GM21360 (cell line): ENCODE measurements around the gene COX10.
"Not testable (repeated sequence)": the region's sequence is repeated elsewhere in the genome, so short reads cannot be mapped to it uniquely, and the experiment has no call there.

ENCODE experiments used
- ATAC-seq: cut with Tn5 transposase; IDR thresholded peaks from one replicate; pipeline ENCODE4 v1.9.1; 2021; ENCODE audit warnings: mild to moderate bottlenecking, moderate library complexity; ENCODE audit not compliant: unreplicated experiment

Gene COX10

DNA sequence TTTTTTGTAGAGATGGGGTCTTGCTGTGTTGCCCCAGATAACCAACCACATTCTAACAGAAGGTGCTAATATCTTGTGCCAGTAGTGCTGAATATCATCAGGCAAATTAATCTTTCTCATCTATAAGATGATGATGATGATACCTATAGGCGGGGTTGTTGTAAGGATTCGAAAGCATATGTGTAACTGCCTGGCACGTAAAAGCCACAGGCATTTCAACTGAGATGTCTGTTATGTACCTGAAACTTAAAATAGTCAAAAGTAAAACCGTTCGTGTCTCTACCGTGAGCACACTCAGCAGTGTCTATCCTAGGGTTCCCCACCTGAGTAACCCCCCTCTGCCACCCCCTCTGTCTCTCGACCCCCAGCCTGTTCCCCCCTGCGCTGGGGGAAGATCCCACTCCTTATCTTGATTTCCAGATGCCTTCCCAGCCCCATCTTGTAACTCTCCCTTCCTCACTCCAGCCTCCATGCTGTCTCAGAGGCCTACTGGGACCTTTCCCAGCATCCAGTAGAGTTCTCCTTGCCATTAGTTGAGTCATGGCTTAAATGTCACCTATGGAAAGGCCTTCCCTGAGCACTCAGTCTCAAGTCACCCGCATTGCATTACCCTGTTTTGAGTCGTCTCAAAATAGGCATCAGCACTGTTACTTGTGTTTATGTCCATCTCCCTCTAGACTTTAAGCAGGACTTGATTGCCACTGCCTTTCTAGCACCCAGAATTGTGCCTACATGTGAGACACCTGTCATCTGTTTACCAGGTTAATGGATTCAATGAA, 133.3 kb downstream of the COX10 start:
- ATAC-seq, result no peak

- ATAC-seq, result no peak
Measured at GRCh38 chr17:14203388-14203787, 134.1 kb downstream of the COX10 start.

DNA sequence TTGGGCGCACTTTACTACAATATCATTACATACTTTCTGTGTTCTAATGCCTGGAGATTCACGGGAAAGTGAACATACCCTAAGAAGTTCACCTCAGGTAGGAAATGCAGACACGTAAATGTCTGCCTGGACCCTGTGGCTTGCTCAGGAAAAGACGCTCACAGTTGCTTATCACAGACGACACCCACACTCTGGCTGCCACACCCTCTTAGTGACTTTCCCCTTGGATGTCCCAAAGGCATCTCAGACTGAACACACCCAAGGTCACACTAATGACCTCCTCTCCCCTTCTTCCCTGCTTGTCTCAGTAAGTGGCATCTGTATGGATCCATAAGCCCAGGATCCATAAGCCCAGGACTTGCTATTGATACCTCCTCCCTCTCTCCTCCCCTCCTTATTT, 134.8 kb downstream of the COX10 start:
- no peak for ATAC-seq

DNA sequence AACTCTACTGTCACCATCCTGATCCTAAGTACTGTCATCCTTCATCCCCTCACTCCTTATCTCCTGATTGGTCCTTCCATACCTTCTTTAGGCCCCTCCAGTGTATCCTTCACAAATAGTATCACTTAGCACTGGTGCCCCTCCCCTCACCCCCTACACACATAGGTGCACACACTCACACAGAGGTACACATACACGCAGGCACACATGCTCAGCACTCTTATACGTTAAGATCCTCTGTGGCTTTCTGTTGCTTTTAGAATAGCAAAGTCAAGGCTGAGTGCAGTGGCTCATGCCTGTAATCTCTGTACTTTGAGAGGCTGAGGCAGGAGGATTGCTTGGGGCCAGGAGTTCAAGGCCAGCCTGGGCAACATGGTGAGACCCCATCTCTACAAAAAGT, 135.2 kb downstream of the COX10 start:
- ATAC-seq, result no peak

DNA sequence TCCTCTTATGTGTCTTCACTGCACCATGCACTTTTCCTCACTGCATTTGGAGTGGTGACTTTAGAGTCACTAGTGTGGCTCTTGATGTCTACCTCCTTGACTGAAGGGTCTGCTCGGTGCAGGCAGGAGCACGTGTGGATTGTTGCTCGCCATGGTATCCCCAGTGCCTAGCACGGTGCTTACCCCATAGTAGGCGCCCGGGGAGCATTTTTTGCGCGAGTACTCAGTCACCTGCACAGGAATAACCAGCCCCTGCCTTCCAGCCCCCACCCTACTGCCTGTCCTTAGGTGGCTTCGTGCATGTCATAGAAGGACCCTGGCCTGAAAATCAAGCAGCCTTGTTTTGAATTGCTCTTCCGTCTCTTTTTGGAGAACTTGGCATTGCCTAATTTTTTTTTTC, 136.1 kb downstream of the COX10 start:
- no peak for ATAC-seq

DNA sequence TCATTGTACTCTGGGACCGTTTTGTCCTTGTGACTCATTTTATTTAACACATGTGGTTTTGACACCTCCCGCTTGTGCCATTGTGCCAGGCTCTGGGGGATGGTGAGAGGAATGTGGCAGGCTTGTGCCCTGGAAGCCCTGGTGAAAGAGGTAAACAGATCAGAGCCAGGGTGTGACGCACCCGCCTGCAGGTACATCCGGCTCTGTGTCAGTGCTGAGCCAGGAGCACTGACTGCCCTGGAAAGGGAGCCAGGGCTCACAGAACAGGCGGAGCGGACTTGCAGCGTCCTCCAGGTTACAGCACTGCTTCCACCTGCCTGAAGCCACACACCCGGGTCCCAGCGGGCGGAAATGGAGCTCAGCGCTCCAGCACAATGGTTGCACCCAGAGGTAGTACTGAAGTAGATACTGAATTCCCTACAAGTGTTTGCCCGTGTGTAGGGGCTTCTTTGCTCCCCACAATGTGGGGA, 136.7 kb downstream of the COX10 start:
- ATAC-seq, result no peak

DNA sequence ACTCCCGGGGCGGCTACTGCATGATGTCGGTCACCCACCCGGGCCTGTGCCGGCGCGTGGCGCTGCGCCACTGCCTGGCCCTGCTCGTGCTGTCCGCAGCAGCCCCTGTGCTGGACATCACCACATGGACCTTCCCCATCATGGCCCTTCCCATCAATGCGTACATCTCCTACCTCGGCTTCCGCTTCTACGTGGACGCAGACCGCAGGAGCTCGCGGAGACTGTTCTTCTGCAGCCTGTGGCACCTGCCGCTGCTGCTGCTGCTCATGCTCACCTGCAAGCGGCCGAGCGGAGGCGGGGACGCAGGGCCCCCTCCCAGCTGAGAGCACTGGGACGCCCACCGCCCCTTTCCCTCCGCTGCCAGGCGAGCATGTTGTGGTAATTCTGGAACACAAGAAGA, 137.6 kb downstream of the COX10 start:
- no peak for ATAC-seq

GRCh38 chr17:14207791-14208190, 138.5 kb downstream of the COX10 start:
- no peak for ATAC-seq

DNA sequence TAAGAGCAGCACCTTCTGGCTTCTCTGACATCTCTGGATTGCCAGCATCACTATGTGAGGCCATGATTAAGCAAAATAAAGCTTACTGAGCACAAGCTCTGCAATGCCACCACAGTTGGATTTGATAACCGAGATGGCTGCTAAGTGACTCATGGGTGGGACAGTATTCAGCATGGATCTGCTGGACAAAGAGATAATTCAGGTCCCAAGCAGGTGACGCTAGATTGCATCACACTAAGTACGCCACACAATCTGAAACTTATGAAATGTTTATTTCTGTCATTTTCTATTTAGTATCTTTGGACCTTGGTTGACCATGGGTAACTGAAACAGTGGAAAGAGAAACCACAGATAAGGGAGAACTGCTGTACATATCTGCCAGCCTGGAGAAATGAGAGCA, 139.9 kb downstream of the COX10 start:
- no peak for ATAC-seq

DNA sequence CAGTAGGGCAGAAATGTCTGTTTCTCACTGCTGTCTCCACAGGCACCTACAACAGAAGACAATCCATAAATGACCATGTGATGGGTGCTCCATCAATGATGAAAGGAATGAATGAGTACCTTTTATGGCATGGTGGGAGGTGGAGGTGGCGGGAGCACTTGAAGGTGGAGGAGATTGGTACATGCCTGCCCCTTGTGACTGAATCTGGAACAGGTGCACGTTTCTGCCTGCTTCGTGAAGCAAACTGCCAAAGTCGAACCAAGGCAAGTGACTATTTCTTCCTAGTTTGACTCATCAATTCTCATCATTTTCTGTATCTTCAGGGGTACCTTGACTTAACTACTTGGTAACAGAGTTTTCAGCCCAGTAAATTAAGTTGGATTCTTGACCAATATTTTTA, 141.9 kb downstream of the COX10 start:
- ATAC-seq, result no peak

GRCh38 chr17:14211801-14212200, 142.5 kb downstream of the COX10 start:
- no peak for ATAC-seq

DNA sequence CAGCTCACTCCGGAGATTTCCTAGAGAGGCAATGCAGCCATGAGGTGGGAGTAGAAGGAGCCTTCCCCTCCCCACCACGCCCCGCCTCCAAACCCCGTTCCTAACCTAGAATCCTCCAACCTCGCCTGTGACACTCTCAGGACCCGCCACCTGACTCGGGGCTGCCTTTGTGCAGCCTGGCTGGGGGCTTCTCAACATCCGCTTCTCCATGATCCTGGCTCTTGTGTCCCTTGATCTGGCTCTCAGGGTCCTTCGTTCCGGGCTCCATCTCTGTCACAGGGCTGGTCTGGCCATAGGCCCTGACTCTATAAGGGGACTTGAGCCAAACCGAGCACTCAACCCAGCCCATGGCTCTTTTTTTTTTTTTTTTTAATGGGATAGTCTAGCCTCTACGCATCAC, 143.1 kb downstream of the COX10 start:
- ATAC-seq, result no peak

DNA sequence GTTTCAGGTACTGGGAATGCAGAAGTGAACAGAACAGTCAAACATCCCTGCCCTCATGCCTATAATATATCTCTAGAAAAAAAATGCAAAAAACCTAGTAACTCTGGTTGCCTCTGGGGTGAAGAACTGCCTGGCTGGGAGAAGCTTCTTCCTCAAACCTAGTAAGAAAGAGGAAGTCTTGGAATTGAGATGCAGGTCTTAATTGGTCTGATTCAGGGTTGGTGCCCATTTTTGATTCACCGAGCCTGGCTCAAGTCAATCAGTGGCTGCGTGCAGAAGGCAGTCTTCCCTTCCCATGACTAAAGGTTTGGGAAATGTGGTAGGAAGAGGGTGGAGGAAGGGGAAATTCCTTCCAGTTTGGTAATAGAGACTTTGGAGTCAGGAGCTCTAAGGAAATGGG, 145.0 kb downstream of the COX10 start:
- no peak for ATAC-seq

DNA sequence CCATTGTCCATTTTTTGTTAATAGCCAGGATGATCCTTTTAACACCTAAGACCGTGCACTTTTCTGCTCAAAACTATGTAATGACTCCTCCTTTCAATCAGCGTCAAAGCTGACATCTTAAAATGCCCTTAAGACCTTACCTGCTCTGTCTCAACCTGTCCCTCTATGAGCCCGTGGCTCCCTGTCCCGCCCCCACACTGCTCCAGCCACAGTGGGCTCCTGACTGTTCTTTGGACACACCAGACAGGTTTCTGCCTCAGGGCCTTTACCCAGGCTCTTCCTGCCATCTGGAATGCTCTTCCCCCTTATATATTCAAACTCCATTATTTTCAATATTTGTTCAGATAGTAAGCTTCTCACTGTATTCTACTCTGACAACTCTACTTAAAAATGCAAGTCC, 153.3 kb downstream of the COX10 start:
- no peak for ATAC-seq

DNA sequence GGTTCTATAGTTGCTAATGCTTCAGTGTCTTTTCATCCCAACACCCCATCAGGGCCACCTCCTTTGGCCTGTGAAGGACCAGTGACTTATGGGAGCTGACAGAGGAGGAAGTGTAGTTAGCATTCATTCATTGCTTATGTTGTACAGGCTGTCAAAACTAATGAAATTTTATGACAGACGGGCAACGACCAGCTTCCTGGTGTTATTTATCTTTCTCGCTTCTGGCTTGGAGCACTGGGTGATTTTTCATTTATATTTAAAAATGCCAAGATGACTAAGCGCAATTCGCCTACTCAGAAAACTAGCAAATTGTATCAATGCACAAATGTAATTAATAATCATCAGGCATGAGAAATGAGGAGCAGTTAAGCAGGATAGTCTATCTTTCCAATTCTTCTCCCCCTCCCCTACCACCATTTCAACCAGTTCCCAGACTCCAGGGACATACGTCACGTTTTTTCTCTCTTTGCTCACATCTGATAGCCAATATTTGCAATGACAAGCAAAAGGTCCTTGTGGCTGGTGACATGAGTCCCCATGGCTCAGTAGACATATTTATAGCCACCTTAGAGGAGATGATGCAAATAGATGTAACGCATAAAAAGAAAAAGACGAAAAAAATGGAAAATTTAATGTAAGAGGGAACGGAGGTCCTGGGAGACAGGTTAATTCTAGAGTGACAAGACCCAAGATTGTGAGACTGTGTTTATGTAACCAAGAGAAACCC, 156.1 kb downstream of the COX10 start:
- ATAC-seq, result no peak

- no peak for ATAC-seq
Measured at GRCh38 chr17:14227052-14227451, 157.7 kb downstream of the COX10 start.

GRCh38 chr17:14228903-14229302, 159.6 kb downstream of the COX10 start:
- ATAC-seq, result no peak

- not testable (repeated sequence) for ATAC-seq
Measured at GRCh38 chr17:14231187-14231586, 161.9 kb downstream of the COX10 start.

GRCh38 chr17:14235047-14235446, 165.7 kb downstream of the COX10 start:
- ATAC-seq, result not testable (repeated sequence)

DNA sequence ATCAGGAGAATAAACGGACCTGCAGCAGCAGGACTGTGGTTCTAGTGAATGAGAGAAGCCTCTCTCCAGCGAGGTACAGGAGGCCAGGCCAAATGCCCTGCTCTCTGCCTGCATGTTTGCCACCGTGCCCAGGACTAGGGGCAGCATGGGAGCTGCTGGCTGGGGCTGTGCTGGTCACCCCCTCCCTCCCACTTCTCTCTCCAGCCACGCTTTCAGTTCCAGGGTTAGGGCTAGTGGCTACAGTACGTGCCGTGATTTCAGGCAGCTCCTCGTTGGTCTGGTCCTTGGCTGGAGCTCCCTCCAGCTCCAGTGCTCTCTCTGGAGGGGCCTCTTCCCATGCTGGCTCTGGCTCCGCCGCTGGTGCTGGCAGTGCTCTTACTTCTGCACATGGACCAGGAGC, 166.7 kb downstream of the COX10 start:
- ATAC-seq, result not testable (repeated sequence)

DNA sequence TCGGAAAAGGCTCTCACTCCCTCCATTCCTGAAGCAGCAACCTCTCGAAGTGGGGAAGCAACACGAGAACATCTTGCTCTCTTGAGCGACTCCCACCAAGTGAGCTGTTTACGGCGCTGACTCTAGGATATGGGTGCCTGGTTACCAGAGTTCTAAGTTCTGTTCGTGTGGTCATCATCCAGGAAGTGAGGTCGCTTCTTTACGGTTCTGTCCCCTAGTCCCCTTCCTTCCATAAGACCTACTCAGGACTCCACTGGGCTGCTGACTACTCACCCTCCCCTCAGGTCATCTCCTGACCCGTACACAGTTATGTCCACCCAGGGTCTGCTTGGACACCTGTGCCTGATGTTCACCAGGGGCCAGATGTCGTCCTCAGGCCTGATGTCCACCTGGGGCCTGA, 167.5 kb downstream of the COX10 start, which contains the start of gene CDRT15:
Gene CDRT15, minus strand, starts transcription at position 101 of the 400 bp plus-strand sequence. Its CDS starts 29 bp downstream, at position 72.
- ATAC-seq, result not testable (repeated sequence)

- not testable (repeated sequence) for ATAC-seq
Measured at GRCh38 chr17:14239271-14239670, 170.0 kb downstream of the COX10 start.
